ENCODE data around the gene C1QTNF8. TPM values are rescaled to one million over a fixed set of nuclear protein-coding genes. Genes with fewer than 3 reads are reported as not detected.

The C1QTNF8 gene
- total and polyA plus RNA-seq, 4 donors, result not detected

- Histone ChIP-seq H3K27ac (ENCODE audit: low read depth in 1 of 2, low read length in 2 of 2) (no peak overlapping the region), H3K4me3 (ENCODE audit: low read depth in 1 of 3, low read length in 3 of 3) (no peak overlapping the region), H3K27me3 (ENCODE audit: control insufficient read depth in 4 of 4, insufficient read depth in 4 of 4, low read length in 3 of 4) (peaks cover 0 to 58% (median 0%) of the 10 kb centered on the region in 4 donors), H3K9ac (ENCODE audit: low read depth in 1 of 2, low read length in 2 of 2) (no peak overlapping the region), H3K36me3 (ENCODE audit: control insufficient read depth in 4 of 4, insufficient read depth in 3 of 4, low read depth in 1 of 4, low read length in 3 of 4) (no peaks in the 10 kb centered on the region), H3K4me1 (ENCODE audit: control insufficient read depth in 4 of 4, insufficient read depth in 4 of 4, low read length in 3 of 4) (peaks cover 0 to 5% (median 2%) of the 10 kb centered on the region in 4 donors), H3K9me3 (ENCODE audit: control insufficient read depth in 4 of 4, low read length in 3 of 4) (no peaks in the 10 kb centered on the region)
- no peak for TF ChIP-seq ATF3 (IDR thresholded peaks at IDR 0.05)
- no peak for TF ChIP-seq YY1 (IDR thresholded peaks at IDR 0.05)
- 9% methylated on average over 30 of the region's 30 CpGs for WGBS
- no peak for DNase-seq (ENCODE audit: low spot score)
Observed at GRCh38 chr16:1071561-1072225, 24.4 kb downstream of the C1QTNF8 start.

GRCh38 chr16:1070864-1071408 lies 25.1 kb downstream of the C1QTNF8 start:
- no peaks in the 10 kb centered on the region for H3K36me3 ChIP-seq (ENCODE audit: control insufficient read depth in 4 of 4, insufficient read depth in 3 of 4, low read depth in 1 of 4, low read length in 3 of 4)
- peaks cover 0 to 65% (median 0%) of the 10 kb centered on the region in 4 donors for H3K27me3 ChIP-seq (ENCODE audit: control insufficient read depth in 4 of 4, insufficient read depth in 4 of 4, low read length in 3 of 4)
- no peaks in the 10 kb centered on the region for H3K9me3 ChIP-seq (ENCODE audit: control insufficient read depth in 4 of 4, low read length in 3 of 4)
- TF ChIP-seq, protein P1, sequence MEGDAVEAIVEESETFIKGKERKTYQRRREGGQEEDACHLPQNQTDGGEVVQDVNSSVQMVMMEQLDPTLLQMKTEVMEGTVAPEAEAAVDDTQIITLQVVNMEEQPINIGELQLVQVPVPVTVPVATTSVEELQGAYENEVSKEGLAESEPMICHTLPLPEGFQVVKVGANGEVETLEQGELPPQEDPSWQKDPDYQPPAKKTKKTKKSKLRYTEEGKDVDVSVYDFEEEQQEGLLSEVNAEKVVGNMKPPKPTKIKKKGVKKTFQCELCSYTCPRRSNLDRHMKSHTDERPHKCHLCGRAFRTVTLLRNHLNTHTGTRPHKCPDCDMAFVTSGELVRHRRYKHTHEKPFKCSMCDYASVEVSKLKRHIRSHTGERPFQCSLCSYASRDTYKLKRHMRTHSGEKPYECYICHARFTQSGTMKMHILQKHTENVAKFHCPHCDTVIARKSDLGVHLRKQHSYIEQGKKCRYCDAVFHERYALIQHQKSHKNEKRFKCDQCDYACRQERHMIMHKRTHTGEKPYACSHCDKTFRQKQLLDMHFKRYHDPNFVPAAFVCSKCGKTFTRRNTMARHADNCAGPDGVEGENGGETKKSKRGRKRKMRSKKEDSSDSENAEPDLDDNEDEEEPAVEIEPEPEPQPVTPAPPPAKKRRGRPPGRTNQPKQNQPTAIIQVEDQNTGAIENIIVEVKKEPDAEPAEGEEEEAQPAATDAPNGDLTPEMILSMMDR (IDR thresholded peaks at IDR 0.05; ENCODE audit: low read depth, low read length, missing input control), result no peak
- no peak for TF ChIP-seq FOXA1 (IDR thresholded peaks at IDR 0.05)
- no peak for TF ChIP-seq TAF1 (conservative IDR thresholded peaks at IDR 0.05)
- TF ChIP-seq ATF3 (IDR thresholded peaks at IDR 0.05), result no peak
- no peak for TF ChIP-seq NR2F2 (IDR thresholded peaks at IDR 0.05)
- no peak for TF ChIP-seq RXRA (IDR thresholded peaks at IDR 0.05)
- no peak for TF ChIP-seq RAD21 (IDR thresholded peaks at IDR 0.05)
- TF ChIP-seq REST (IDR thresholded peaks at IDR 0.05), result no peak
- no peak for TF ChIP-seq ZBTB33 (IDR thresholded peaks at IDR 0.05)
- TF ChIP-seq, protein P2, sequence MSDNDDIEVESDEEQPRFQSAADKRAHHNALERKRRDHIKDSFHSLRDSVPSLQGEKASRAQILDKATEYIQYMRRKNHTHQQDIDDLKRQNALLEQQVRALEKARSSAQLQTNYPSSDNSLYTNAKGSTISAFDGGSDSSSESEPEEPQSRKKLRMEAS (IDR thresholded peaks at IDR 0.05), result no peak
- TF ChIP-seq HNF4G (IDR thresholded peaks at IDR 0.05), result no peak
- TF ChIP-seq YY1 (IDR thresholded peaks at IDR 0.05), result no peak
- no peak for DNase-seq (ENCODE audit: low spot score)
- no peak overlapping the region for H3K4me3 ChIP-seq (ENCODE audit: low read depth in 1 of 3, low read length in 3 of 3)
- H3K27ac ChIP-seq (ENCODE audit: low read depth in 1 of 2, low read length in 2 of 2), result no peak overlapping the region
- H3K9ac ChIP-seq (ENCODE audit: low read depth in 1 of 2, low read length in 2 of 2), result no peak overlapping the region
- 36% methylated on average over 16 of the region's 16 CpGs for WGBS
- H3K4me1 ChIP-seq (ENCODE audit: control insufficient read depth in 4 of 4, insufficient read depth in 4 of 4, low read length in 3 of 4), result no peaks in the 10 kb centered on the region

Measured in liver (tissue), 9 donors.